Mucosa of rectum (tissue), 2 donors: ENCODE data around the gene ZNF532.
A peak's percentile ranks its signal among the peaks of the same experiment; 100 is the strongest.
"Not testable (repeated sequence)": the region's sequence is repeated elsewhere in the genome, so short reads cannot be mapped to it uniquely, and the experiment has no call there.

Experiments
- H3K27ac ChIP-seq, 2 donors: one replicate each; pipeline ENCODE4 v1.7.0; 2013; ENCODE audit warnings: inconsistent platforms in 2 of 2, low read depth in 2 of 2, low read length in 2 of 2
- H3K27me3 ChIP-seq, 2 donors: one replicate each; pipeline ENCODE4 v1.7.0; 2013; ENCODE audit warnings: low read length in 2 of 2; ENCODE audit not compliant: control insufficient read depth in 2 of 2, insufficient read depth in 2 of 2
- H3K36me3 ChIP-seq, 2 donors: one replicate each; pipeline ENCODE4 v1.7.0; 2013; ENCODE audit warnings: low read length in 2 of 2; ENCODE audit not compliant: control insufficient read depth in 2 of 2, insufficient read depth in 2 of 2
- H3K4me1 ChIP-seq, 2 donors: one replicate each; pipeline ENCODE4 v1.7.0; 2013; ENCODE audit warnings: low read length in 2 of 2, mild to moderate bottlenecking in 1 of 2; ENCODE audit not compliant: control insufficient read depth in 2 of 2, insufficient read depth in 2 of 2
- H3K4me3 ChIP-seq, 2 donors: one replicate each; pipeline ENCODE4 v1.7.0; 2013; ENCODE audit warnings: low read length in 2 of 2
- H3K9ac ChIP-seq, 2 donors: one replicate each; pipeline ENCODE4 v1.7.0; 2013; ENCODE audit warnings: low read length in 2 of 2, low read depth in 1 of 2, mild to moderate bottlenecking in 1 of 2
- H3K9me3 ChIP-seq, 2 donors: one replicate each; pipeline ENCODE4 v1.7.0; 2013; ENCODE audit warnings: low read length in 2 of 2; ENCODE audit not compliant: control insufficient read depth in 2 of 2
- donor health status: healthy.
- donor health status: Normal muscosa, but diverticular disease.

ZNF532 gene

GRCh38 chr18:58829886-58830285 is 34.8 kb upstream of the ZNF532 start:
- not testable (repeated sequence) for H3K9ac ChIP-seq, H3K36me3 ChIP-seq, H3K27ac ChIP-seq, H3K27me3 ChIP-seq, H3K9me3 ChIP-seq, H3K4me1 ChIP-seq, H3K4me3 ChIP-seq

GRCh38 chr18:58831606-58832005 is 33.1 kb upstream of the ZNF532 start:
- H3K9me3 ChIP-seq, result no peaks in the 10 kb centered on the region
- no peaks in the 10 kb centered on the region for H3K4me1 ChIP-seq
- H3K27me3 ChIP-seq, result no peaks in the 10 kb centered on the region
- no peak overlapping the region for H3K27ac ChIP-seq
- H3K4me3 ChIP-seq, result no peak overlapping the region
- no peaks in the 10 kb centered on the region for H3K36me3 ChIP-seq
- H3K9ac ChIP-seq, result no peak overlapping the region

- Histone ChIP-seq H3K4me3 (no peak overlapping the region), H3K9ac (no peak overlapping the region), H3K27me3 (peaks cover 0 to 2% of the 10 kb centered on the region in 2 donors), H3K4me1 (no peaks in the 10 kb centered on the region), H3K9me3 (no peaks in the 10 kb centered on the region), H3K27ac (no peak overlapping the region), H3K36me3 (no peaks in the 10 kb centered on the region)
These were observed 26.4 kb upstream of the ZNF532 start for GRCh38 chr18:58838165-58838860.

DNA sequence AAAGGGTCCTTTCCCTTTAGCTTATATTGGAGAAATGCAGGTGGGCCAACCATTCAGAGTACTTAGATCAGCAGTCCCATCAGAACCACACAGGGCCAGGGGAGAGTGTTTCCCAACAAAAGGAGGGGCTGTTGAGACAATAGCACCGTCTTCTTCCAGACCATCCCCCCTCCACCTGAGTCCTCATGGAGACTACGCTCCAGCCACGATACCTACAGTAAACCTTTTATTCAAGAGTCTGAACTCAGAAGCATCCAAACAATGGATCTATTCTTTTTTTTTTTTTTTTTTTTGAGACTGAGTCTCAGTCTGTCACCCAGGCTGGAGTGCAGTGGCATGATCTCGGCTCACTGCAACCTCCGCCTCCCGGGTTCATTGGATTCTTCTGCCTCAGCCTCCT is 25.7 kb upstream of the ZNF532 start:
- Histone ChIP-seq H3K4me1 (no peaks in the 10 kb centered on the region), H3K27me3 (peaks cover 0 to 2% of the 10 kb centered on the region in 2 donors), H3K27ac (no peak overlapping the region), H3K9ac (no peak overlapping the region), H3K4me3 (no peak overlapping the region), H3K36me3 (no peaks in the 10 kb centered on the region), H3K9me3 (no peaks in the 10 kb centered on the region)

DNA sequence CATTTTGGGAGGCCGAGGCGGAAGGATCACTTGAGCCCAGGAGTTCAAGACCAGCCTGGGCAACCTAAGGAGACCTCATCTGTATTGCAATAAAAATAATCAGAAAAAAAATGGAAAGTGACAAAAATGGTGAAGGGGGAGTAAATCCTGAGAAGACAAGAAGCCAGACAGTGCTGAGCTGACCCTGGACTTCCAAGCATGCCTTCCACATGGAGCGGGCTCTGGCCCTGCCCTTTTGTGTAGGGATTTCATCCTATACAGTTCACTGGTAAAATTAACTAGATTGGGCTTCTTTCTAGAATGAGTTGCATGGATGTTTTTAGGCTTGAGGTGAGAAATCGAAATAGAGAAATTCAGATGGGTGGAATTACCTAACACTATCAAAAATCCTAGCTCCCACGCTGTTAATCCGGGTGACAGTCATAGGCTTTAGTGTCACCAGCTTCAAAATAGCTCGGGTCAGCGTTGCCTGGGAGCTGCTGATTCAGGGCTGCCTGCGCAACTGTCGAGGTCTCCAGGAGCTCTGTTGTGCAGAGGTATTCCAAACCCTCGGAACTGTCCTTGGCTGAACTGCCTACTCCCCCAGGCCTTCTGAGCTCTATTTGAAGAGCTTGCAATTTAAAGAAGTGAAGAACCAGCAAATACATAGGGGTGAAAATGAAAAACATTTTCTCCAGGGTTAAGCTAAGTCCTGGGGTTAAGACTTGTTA is 21.5 kb upstream of the ZNF532 start:
- H3K9ac ChIP-seq, result no peak overlapping the region
- H3K4me3 ChIP-seq, result no peak overlapping the region
- H3K27me3 ChIP-seq, result peaks cover 0 to 2% of the 10 kb centered on the region in 2 donors
- H3K9me3 ChIP-seq, result no peaks in the 10 kb centered on the region
- H3K27ac ChIP-seq, result no peak overlapping the region
- H3K36me3 ChIP-seq, result no peaks in the 10 kb centered on the region
- peaks cover 0 to 4% of the 10 kb centered on the region in 2 donors for H3K4me1 ChIP-seq

DNA sequence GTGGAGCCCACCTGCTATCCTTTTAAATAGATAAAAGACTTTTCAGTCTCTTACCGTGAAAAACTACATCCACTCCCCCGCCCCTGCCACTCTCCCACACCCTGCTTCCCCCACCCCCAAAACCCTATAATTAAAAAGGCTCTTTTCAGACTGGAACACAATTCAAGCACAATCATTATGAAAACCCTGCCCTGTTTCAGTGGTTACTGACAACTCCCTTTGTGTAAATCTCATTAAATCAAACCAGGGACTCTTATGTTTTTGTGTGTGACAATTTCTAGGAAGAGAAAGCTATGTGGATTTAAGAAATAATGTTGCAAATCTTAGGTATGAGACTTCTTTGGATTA is 21.0 kb upstream of the ZNF532 start:
- no peak overlapping the region for H3K27ac ChIP-seq
- H3K36me3 ChIP-seq, result no peaks in the 10 kb centered on the region
- no peak overlapping the region for H3K9ac ChIP-seq
- H3K4me1 ChIP-seq, result peaks cover 0 to 4% of the 10 kb centered on the region in 2 donors
- H3K27me3 ChIP-seq, result peaks cover 0 to 2% of the 10 kb centered on the region in 2 donors
- no peak overlapping the region for H3K4me3 ChIP-seq
- no peaks in the 10 kb centered on the region for H3K9me3 ChIP-seq

DNA sequence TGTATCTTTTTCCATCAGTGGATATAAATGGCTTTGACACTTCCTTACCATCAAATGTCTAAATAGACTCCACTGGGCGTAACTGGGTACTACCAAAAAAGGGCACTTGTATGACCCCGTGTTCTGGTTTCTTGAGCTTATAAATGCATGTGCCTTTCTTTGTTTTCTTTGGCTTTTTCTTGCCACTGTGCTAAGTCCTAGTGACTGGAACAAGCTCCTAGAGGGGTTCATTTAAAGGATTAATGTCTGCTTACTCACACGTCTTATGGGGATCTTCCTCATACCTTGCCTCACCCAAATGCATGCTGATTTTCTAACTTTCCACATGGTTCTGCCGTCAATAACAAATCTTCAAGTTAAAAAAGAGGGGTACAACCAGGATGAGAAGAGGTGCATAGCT is 19.8 kb upstream of the ZNF532 start:
- Histone ChIP-seq H3K9ac (no peak overlapping the region), H3K4me3 (no peak overlapping the region), H3K36me3 (no peaks in the 10 kb centered on the region), H3K4me1 (peaks cover 0 to 4% of the 10 kb centered on the region in 2 donors), H3K27me3 (peaks cover 0 to 2% of the 10 kb centered on the region in 2 donors), H3K27ac (no peak overlapping the region), H3K9me3 (no peaks in the 10 kb centered on the region)

- Histone ChIP-seq H3K27ac (no peak overlapping the region), H3K4me1 (peaks cover 0 to 4% of the 10 kb centered on the region in 2 donors), H3K4me3 (no peak overlapping the region), H3K36me3 (no peaks in the 10 kb centered on the region), H3K9ac (no peak overlapping the region), H3K27me3 (no peaks in the 10 kb centered on the region), H3K9me3 (no peaks in the 10 kb centered on the region)
These were observed 18.6 kb upstream of the ZNF532 start for GRCh38 chr18:58845928-58846724.

- no peaks in the 10 kb centered on the region for H3K36me3 ChIP-seq
- H3K9me3 ChIP-seq, result no peaks in the 10 kb centered on the region
- no peak overlapping the region for H3K9ac ChIP-seq
- peak overlapping the region; percentile 16 to 54 for H3K4me3 ChIP-seq
- H3K27ac ChIP-seq, result no peak overlapping the region
- H3K4me1 ChIP-seq, result peaks cover 0 to 4% of the 10 kb centered on the region in 2 donors
- no peaks in the 10 kb centered on the region for H3K27me3 ChIP-seq
These were observed 17.1 kb upstream of the ZNF532 start for GRCh38 chr18:58847383-58848071.

- no peak overlapping the region for H3K27ac ChIP-seq
- peaks cover 0 to 4% of the 10 kb centered on the region in 2 donors for H3K4me1 ChIP-seq
- H3K9me3 ChIP-seq, result no peaks in the 10 kb centered on the region
- no peak overlapping the region for H3K4me3 ChIP-seq
- no peak overlapping the region for H3K9ac ChIP-seq
- H3K27me3 ChIP-seq, result no peaks in the 10 kb centered on the region
- no peaks in the 10 kb centered on the region for H3K36me3 ChIP-seq
These were observed 16.0 kb upstream of the ZNF532 start for GRCh38 chr18:58848685-58849084.
